IMR-90 (cell line): Measurements from ENCODE around the gene RHOF. TPM values are rescaled to one million over a fixed set of nuclear protein-coding genes. Genes with fewer than 3 reads are reported as not detected.

ENCODE experiments used
- ATAC-seq: fragments of 200-7000 bp; cut with Tn5 transposase; 2 replicates; pipeline ENCODE4 v1.9.1; 2020; ENCODE audit warnings: low read depth, mild to moderate bottlenecking, moderate library complexity
- BruUV-seq: library from RNA; stranded (reverse); fragments of 400-500 nt; replicated peaks from 2 replicates; lab custom pipeline; 2021; lab: Mats Ljungman, UMichigan
- CTCF ChIA-PET: fragments of 300-600 bp; formaldehyde crosslinking; extraction: SDS; loops from one replicate; lab custom pipeline; 2021; ENCODE audit warnings: antibody characterized with exemption; lab: Yijun Ruan, JAX
- POLR2A ChIA-PET: fragments of 300-600 bp; sonication (Branson Sonifier 250); formaldehyde crosslinking; loops from one replicate; lab custom pipeline; 2022; ENCODE audit warnings: antibody characterized with exemption; ENCODE audit not compliant: unreplicated experiment; lab: Charles Lee
- DNase-seq: peaks from one replicate; pipeline ENCODE4 v3.0.0; 2013
- H2AFZ ChIP-seq: replicated peaks from 2 replicates; pipeline ENCODE3; 2013; ENCODE audit warnings: low read length, mild to moderate bottlenecking; ENCODE audit not compliant: poor library complexity
- H2AK5ac ChIP-seq: 2 replicates; pipeline ENCODE4 v1.6.1; 2013; ENCODE audit warnings: low read depth, low read length, inconsistent platforms
- H2AK9ac ChIP-seq: replicated peaks from 2 replicates; pipeline ENCODE3; 2013; ENCODE audit warnings: mild to moderate bottlenecking, low read depth, low read length, moderate library complexity; ENCODE audit not compliant: poor library complexity
- H2BK120ac ChIP-seq: 2 replicates; pipeline ENCODE4 v1.6.1; 2013; ENCODE audit warnings: low read depth, low read length, inconsistent platforms
- H2BK15ac ChIP-seq: 3 replicates; pipeline ENCODE4 v1.6.1; 2013; ENCODE audit warnings: low read depth, low read length, inconsistent platforms
- H2BK20ac ChIP-seq: 2 replicates; pipeline ENCODE4 v1.6.1; 2013; ENCODE audit warnings: low read depth, mild to moderate bottlenecking, inconsistent platforms, low read length, moderate library complexity
- H2BK5ac ChIP-seq: 2 replicates; pipeline ENCODE4 v1.6.1; 2013; ENCODE audit warnings: mild to moderate bottlenecking, low read depth, low read length, inconsistent platforms; ENCODE audit not compliant: poor library complexity, severe bottlenecking
- H3K14ac ChIP-seq: replicated peaks from 2 replicates; pipeline ENCODE4 v1.6.1; 2013; ENCODE audit warnings: low read depth, low read length, inconsistent platforms
- H3K18ac ChIP-seq: 2 replicates; pipeline ENCODE4 v1.6.1; 2013; ENCODE audit warnings: low read depth, low read length, control low read depth
- H3K23ac ChIP-seq: 2 replicates; pipeline ENCODE4 v1.6.1; 2013; ENCODE audit warnings: low read depth, low read length, inconsistent platforms
- H3K27ac ChIP-seq: 2 replicates; pipeline ENCODE4 v1.5.1; 2013; ENCODE audit warnings: mild to moderate bottlenecking, control low read depth, low read length; ENCODE audit not compliant: insufficient read depth
- H3K27me3 ChIP-seq: 2 replicates; pipeline ENCODE4 v1.6.1; 2013; ENCODE audit warnings: low read length; ENCODE audit not compliant: control insufficient read depth, insufficient read depth
- H3K36me3 ChIP-seq: 2 replicates; pipeline ENCODE4 v1.6.1; 2013; ENCODE audit warnings: low read length, mixed read lengths; ENCODE audit not compliant: control insufficient read depth, insufficient read depth
- H3K4ac ChIP-seq: 2 replicates; pipeline ENCODE4 v1.6.1; 2013; ENCODE audit warnings: low read depth, low read length, inconsistent platforms
- H3K4me1 ChIP-seq: 2 replicates; pipeline ENCODE4 v1.6.1; 2013; ENCODE audit warnings: low read length, mixed read lengths; ENCODE audit not compliant: control insufficient read depth, insufficient read depth
- H3K4me2 ChIP-seq: 2 replicates; pipeline ENCODE4 v1.6.1; 2013; ENCODE audit warnings: low read depth, mild to moderate bottlenecking, control low read depth, low read length, moderate library complexity
- H3K4me3 ChIP-seq: 2 replicates; pipeline ENCODE4 v1.5.1; 2013; ENCODE audit warnings: low read depth, mild to moderate bottlenecking, control low read depth, low read length, moderate library complexity; ENCODE audit not compliant: insufficient read depth
- H3K56ac ChIP-seq: 2 replicates; pipeline ENCODE4 v1.6.1; 2013; ENCODE audit warnings: low read length, inconsistent platforms; ENCODE audit not compliant: insufficient read depth; ENCODE audit errors: extremely low read depth
- H3K79me1 ChIP-seq, 2 experiments: 2 replicates each; pipeline ENCODE4 v1.6.1; 2013; ENCODE audit warnings: low read length in 2 of 2, inconsistent platforms in 1 of 2, low read depth in 1 of 2
- H3K9ac ChIP-seq: 2 replicates; pipeline ENCODE4 v1.6.1; 2013; ENCODE audit warnings: low read depth, low read length, control low read depth
- H3K9me1 ChIP-seq: 2 replicates; pipeline ENCODE4 v1.6.1; 2013; ENCODE audit warnings: low read length, inconsistent platforms; ENCODE audit not compliant: insufficient read depth
- H3K9me3 ChIP-seq: 2 replicates; pipeline ENCODE4 v1.6.1; 2013; ENCODE audit warnings: low read length; ENCODE audit not compliant: control insufficient read depth, insufficient read depth
- H4K20me1 ChIP-seq: 2 replicates; pipeline ENCODE4 v1.6.1; 2013; ENCODE audit warnings: low read length, inconsistent platforms; ENCODE audit not compliant: insufficient read depth
- H4K5ac ChIP-seq: 2 replicates; pipeline ENCODE4 v1.6.1; 2013; ENCODE audit warnings: mild to moderate bottlenecking, low read depth, low read length, control low read depth
- H4K8ac ChIP-seq, 2 experiments: 2 replicates each; pipeline ENCODE4 v1.6.1; 2013; ENCODE audit warnings: low read depth in 2 of 2, low read length in 2 of 2, control low read depth in 1 of 2, inconsistent platforms in 1 of 2
- H4K91ac ChIP-seq: 2 replicates; pipeline ENCODE4 v1.6.1; 2013; ENCODE audit warnings: low read depth, low read length, inconsistent platforms; ENCODE audit not compliant: insufficient read depth
- BHLHE40 ChIP-seq: fragments of 150-350 bp; IDR thresholded peaks from 2 replicates; pipeline ENCODE4 v1.6.1; 2016; ENCODE audit warnings: mild to moderate bottlenecking, low read depth, low read length
- CEBPB ChIP-seq: IDR thresholded peaks from 2 replicates; pipeline ENCODE4 v1.6.1; 2012; ENCODE audit warnings: low read depth, low read length, improper control_type of control experiment
- CTCF ChIP-seq: conservative IDR thresholded peaks from 2 replicates; pipeline ENCODE4 v1.5.1; 2012; ENCODE audit warnings: mild to moderate bottlenecking, low read depth, low read length, improper control_type of control experiment
- ELK1 ChIP-seq: fragments of 150-350 bp; IDR thresholded peaks from 2 replicates; pipeline ENCODE4 v1.6.1; 2016; ENCODE audit warnings: low read depth, mild to moderate bottlenecking, low read length, moderate library complexity, borderline replicate concordance
- FOS ChIP-seq: fragments of 150-350 bp; IDR thresholded peaks from 2 replicates; pipeline ENCODE4 v1.6.1; 2016; ENCODE audit warnings: low read depth, low read length
- MAFK ChIP-seq: IDR thresholded peaks from 2 replicates; pipeline ENCODE4 v1.6.1; 2012; ENCODE audit warnings: low read depth, low read length, improper control_type of control experiment
- MAZ ChIP-seq: IDR thresholded peaks from 2 replicates; pipeline ENCODE4 v1.6.1; 2012; ENCODE audit warnings: low read depth, mild to moderate bottlenecking, low read length, improper control_type of control experiment, moderate library complexity, borderline replicate concordance
- MXI1 ChIP-seq: IDR thresholded peaks from 2 replicates; pipeline ENCODE4 v1.6.1; 2012; ENCODE audit warnings: low read depth, mild to moderate bottlenecking, low read length, moderate library complexity, borderline replicate concordance
- NFE2L2 ChIP-seq: fragments of 150-350 bp; IDR thresholded peaks from 2 replicates; pipeline ENCODE4 v1.6.1; 2016; ENCODE audit warnings: low read depth, mild to moderate bottlenecking, low read length
- POLR2A ChIP-seq: IDR thresholded peaks from 2 replicates; pipeline ENCODE4 v1.6.1; 2012; ENCODE audit warnings: mild to moderate bottlenecking, low read depth, low read length
- RCOR1 ChIP-seq: IDR thresholded peaks from 2 replicates; pipeline ENCODE4 v1.6.1; 2012; ENCODE audit warnings: mild to moderate bottlenecking, low read length, improper control_type of control experiment; ENCODE audit not compliant: insufficient replicate concordance
- RFX5 ChIP-seq: IDR thresholded peaks from 2 replicates; pipeline ENCODE4 v1.8.0; 2012; ENCODE audit warnings: low read depth, mild to moderate bottlenecking, low read length, moderate library complexity
- SMC3 ChIP-seq: fragments of 150-350 bp; IDR thresholded peaks from 2 replicates; pipeline ENCODE4 v1.6.1; 2016; ENCODE audit warnings: low read depth, mild to moderate bottlenecking, antibody characterized with exemption, low read length, moderate library complexity
- USF2 ChIP-seq: fragments of 150-350 bp; IDR thresholded peaks from 2 replicates; pipeline ENCODE4 v1.6.1; 2017; ENCODE audit warnings: mild to moderate bottlenecking, antibody characterized with exemption, low read length, low read depth
- WGBS, 2 experiments: methylation state at CpG; one replicate each; pipeline versions ENCODE4 v1.1.5 to v1.1.7; 2013; ENCODE audit warnings: missing lambda C conversion rate in 2 of 2; ENCODE audit not compliant: insufficient read length in 1 of 2; ENCODE audit errors: extremely low coverage in 2 of 2; 5-methylcytosine and 5-hydroxymethylcytosine counted together
- dilution Hi-C: fragments of 300-500 bp; cut with HindIII; formaldehyde crosslinking; loops from one replicate; pipeline ENCODE4 v1.14.3; 2018; ENCODE audit warnings: low sequenced_read_pairs; ENCODE audit not compliant: unreplicated experiment
- in situ Hi-C: fragments of 300-500 bp; cut with MboI; formaldehyde crosslinking; loops from 3 replicates; pipeline ENCODE4 v1.14.3; 2019; ENCODE audit warnings: low sequenced_read_pairs, inconsistent platforms, mixed read lengths
- intact Hi-C: fragments of 100-400 bp; cut with micrococcal nuclease; formaldehyde crosslinking; loops from 2 replicates; pipeline ENCODE4 v1.10.0; 2022
- polyA plus RNA-seq, 3 experiments: library from polyadenylated mRNA; depleted of rRNA; stranded (reverse); fragments of >200 nt; gene quantifications; 2 replicates each; pipeline ENCODE4 v1.2.3, GENCODE V29; 2012; ENCODE audit warnings: low replicate concordance in 1 of 3
- total RNA-seq: library from RNA; depleted of rRNA; stranded (reverse); fragments of >200 nt; gene quantifications from 2 replicates; pipeline ENCODE4 v1.2.3, GENCODE V29; 2012

The RHOF gene
- total and polyA plus RNA-seq, 2 of the 4 experiments (the other 2 are of a cell fraction), result 3.0 to 5.1 TPM

- H3K4me2 ChIP-seq, result peak overlapping the region; percentile 59
- WGBS, 2 experiments, result no CpG with 5 or more reads among the region's 12 CpGs
- peak overlapping the region; percentile 60; the same call in 1 of the 2 replicates for H3K23ac ChIP-seq
- intact Hi-C loops (no loop called here), in situ Hi-C loops (loop anchor here (5.0 kb wide), 1 partner anchor 89 kb away; no protein-coding TSS in a partner anchor), dilution Hi-C loops (no loop called here)
- H3K27me3 ChIP-seq, result no peaks in the 10 kb centered on the region
- peak overlapping the region; percentile 44; the same call in 1 of the 2 replicates for H2AK5ac ChIP-seq
- H4K91ac ChIP-seq, result no peak overlapping the region
- H3K18ac ChIP-seq, result no peak overlapping the region; the same call in 1 of the 2 replicates
- peaks cover 7% of the 10 kb centered on the region for H3K9me1 ChIP-seq
- peak overlapping the region; percentile 2; the same call in 1 of the 2 replicates for H3K9ac ChIP-seq
- H4K8ac ChIP-seq, result peak overlapping the region in 1 of 2 experiments; percentile 22; a peak in 1 of 4 replicates
- H3K9me3 ChIP-seq, result no peaks in the 10 kb centered on the region
- H2AK9ac ChIP-seq, result peak overlapping the region; percentile 5
- peak overlapping the region; percentile 40 for H2AFZ ChIP-seq
- peak overlapping the region; percentile 50 for H3K27ac ChIP-seq
- H3K4me1 ChIP-seq, result peaks cover 15% of the 10 kb centered on the region
- peak overlapping the region; percentile 72 for H3K4ac ChIP-seq
- no peak overlapping the region for H3K56ac ChIP-seq
- peaks cover 11% of the 10 kb centered on the region; the same call in 1 of the 2 replicates for H3K36me3 ChIP-seq
- TF ChIP-seq MAZ (no peak), MXI1 (no peak), CTCF (no peak), BHLHE40 (no peak), MAFK (no peak), FOS (no peak), SMC3 (no peak), ELK1 (no peak), NFE2L2 (no peak), RCOR1 (no peak), RFX5 (no peak), POLR2A (no peak), CEBPB (no peak), USF2 (no peak)
- no peak overlapping the region for H2BK15ac ChIP-seq
- H2BK5ac ChIP-seq, result no peak overlapping the region
- ChIA-PET CTCF (interaction anchor here (0.8 to 2.2 kb wide), 2 partner anchors 13 to 30 kb away, joined by 3 to 20 read pairs; partner anchors contain the start of gene RHOF), POLR2A (interaction anchor here (1.0 kb wide), 1 partner anchor 23 kb away, joined by 3 read pairs; no protein-coding TSS in a partner anchor)
- H4K20me1 ChIP-seq, result peaks cover 18% of the 10 kb centered on the region; the same call in 1 of the 2 replicates
- peak; percentile 42 for ATAC-seq
- H2BK20ac ChIP-seq, result no peak overlapping the region
- no peak for DNase-seq
- H3K79me1 ChIP-seq, result peaks cover 0 to 22% of the 10 kb centered on the region in 2 experiments; a peak in 1 of 4 replicates
- no peak overlapping the region for H4K5ac ChIP-seq
- no peak overlapping the region for H2BK120ac ChIP-seq
- H3K14ac ChIP-seq, result peak overlapping the region; percentile 11; the same call in 1 of the 2 replicates
- H3K4me3 ChIP-seq, result no peak overlapping the region
- BruUV-seq, result no TSS peak
These were observed 11.9 kb downstream of the RHOF start for GRCh38 chr12:121781484-121781997.
